NCI-H1694 treated with DMSO at 0.1 percent for 48 hours (cell line): ENCODE data around the gene EPM2A.
"Not testable (repeated sequence)": the region's sequence is repeated elsewhere in the genome, so short reads cannot be mapped to it uniquely, and the experiment has no call there.

Experiments used
- DNase-seq: peaks from one replicate; lab custom pipeline; 2025; lab: John Stamatoyannopoulos, UW

Gene EPM2A

DNA sequence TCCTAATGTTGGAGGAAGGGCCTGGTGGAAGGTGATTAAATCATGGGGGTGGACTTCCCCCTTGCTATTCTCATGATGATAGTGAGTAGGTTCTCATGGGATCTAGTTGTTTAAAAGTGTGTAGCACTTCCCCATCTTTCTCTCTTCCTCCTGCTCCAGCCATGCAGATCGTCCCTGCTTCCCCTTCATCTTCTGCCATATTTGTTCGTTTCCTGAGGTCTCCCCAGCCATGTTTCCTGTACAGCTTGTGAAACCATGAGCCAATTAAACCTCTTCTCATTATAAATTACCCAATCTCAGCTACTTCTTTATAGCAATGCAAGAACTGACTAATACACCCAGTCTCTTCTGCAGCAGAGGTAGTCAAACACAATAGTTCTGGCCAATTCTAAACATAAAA, 5.4 kb downstream of the EPM2A start:
- DNase-seq, result no peak

DNA sequence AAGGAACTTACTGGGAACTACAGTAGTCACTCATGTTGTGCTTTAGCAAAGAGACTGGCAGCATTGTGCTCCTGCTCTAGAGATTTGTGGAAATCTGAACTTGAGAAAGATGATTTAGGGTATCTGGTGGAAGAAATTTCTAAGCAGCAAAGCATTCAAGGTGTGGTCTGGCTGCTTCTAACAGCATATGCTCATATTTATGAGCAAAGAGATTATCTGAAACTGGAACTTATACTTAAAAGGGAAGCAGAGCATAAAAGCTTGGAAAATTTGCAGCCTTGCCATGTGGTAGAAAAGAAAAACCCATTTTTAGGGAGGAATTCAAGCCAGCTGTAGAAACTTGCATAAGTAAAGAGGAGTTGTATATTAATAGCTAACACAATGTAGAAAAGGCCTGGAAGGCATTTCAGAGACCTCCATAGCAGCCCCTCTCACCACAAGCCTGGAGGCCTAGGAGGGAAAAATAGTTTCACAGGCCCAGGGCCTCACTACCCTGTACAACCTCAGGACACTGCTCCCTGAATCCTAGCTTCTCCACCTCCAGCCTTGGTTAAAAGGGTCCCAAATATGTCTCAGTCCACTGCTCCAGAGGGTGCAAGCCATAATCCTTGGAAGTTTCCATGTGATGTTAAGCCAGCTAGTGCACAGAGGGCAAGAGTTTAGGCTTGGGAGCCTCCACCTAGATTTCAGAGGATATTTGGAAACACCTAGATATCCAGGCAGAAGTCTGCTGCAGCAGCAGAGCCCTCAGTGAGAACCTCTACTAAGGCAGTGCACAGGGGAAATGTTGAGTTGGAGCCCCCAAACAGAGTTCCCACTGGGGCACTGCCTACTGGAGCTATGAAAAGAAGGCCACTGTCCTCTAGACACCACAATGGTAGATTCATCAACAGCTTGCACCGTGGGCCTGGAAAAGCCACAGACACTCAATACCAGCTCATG, 6.6 kb downstream of the EPM2A start:
- DNase-seq, result no peak

DNA sequence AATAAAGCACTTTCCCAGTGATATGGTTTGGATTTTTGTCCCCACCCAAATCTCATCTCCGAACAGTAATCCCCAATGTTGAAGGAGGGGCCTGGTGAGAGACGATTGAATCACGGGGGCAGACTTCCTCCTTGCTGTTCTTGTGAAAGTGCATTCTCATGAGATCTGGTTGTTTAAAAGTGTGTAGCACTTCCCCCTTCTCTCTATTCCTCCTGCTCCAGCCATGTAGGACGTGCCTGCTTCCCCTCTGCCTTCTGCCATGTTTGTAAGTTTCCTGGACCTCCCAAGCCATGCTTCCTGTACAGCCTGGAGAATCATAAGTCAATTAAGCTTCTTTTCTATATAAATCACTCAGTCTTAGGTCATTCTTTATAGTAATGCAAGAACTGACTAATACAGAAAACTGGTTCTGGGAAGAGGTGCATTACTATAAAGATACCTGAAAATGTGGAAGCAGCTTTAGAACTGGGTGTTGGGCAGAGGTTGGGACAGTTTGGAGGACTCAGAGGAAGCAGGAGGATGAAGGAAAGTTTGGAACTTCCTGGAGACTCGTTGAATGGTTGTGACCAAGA, 7.4 kb downstream of the EPM2A start:
- DNase-seq, result no peak

DNA sequence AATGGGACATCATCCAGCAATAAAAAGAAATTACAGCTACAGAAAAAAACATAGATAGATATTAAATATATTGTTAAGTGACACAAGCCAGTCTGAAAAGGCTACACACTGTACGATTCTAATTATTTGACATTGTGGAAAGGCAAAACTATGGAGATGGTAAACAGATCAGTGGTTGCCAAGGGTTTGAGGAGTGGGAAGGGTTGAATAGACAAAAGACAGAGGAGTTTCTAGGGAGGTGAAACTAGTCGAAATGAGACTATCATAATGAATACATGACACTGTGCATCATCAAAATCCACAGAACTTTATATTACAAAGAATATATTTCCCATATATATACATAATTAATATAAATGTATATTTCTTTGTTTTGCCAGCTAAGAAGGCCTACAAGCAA, 9.8 kb downstream of the EPM2A start:
- no peak for DNase-seq

DNA sequence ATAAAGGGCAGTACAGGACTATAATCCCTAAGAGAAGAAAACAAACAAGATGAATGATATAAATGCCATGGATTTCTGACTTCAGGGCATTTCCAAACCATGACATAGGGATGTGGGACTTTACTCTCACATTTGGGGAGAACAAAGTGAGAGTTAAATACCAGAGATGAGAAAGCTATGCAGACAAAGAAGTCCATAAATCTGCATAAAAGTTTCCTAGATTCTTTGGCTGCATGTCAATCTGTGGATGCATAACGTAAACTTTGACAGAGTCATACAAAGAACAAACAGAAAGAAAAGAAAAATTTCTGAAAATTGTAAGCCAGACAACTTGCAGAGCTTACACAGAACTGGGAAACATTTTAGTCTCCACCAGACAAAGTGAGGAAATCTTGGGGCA, 11.7 kb downstream of the EPM2A start:
- no peak for DNase-seq

DNA sequence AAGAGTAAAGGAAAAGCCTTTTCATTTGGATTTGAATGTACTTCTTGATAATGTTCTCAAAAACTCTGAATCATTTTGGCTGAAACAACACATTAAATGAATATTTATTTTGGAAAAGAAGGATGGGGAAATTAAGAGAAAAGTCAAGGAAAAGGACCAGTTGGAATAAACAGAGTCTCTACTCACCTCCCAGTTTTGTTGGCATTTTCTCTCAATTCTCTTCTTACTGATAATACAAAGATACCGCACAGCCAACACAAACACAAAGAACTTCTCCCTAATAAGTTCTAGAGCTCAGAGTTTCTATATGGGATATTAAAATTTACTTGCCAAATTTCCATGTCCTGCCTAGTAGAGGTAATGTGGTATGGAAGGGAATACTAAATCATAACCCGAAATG, 13.1 kb downstream of the EPM2A start:
- no peak for DNase-seq

GRCh38 chr6:145721144-145721543, 14.2 kb downstream of the EPM2A start:
- no peak for DNase-seq

GRCh38 chr6:145715426-145715825, 19.9 kb downstream of the EPM2A start:
- DNase-seq, result no peak

GRCh38 chr6:145714731-145715130, 20.6 kb downstream of the EPM2A start:
- no peak for DNase-seq

DNA sequence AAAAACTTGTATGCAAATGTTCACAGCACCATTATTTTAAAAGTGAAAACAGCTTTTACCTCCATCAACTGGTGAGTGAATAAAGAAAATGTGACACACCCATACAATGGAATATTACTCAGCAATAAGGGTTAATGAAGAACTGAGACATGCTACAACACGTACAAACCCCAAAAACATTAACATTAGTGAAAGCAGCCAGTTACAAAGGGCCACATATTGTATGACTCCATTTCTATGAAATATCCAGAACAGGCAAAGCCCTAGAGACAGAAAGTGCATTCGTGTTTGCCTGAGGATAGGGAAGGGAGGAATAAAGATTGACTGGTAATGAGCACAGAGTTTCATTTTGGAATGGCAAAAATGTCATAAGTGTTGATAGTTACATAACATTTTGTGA, 21.5 kb downstream of the EPM2A start:
- no peak for DNase-seq

- DNase-seq, result no peak
Observed at GRCh38 chr6:145711372-145711771, 23.9 kb downstream of the EPM2A start.

- no peak for DNase-seq
Observed at GRCh38 chr6:145707397-145707796, 27.9 kb downstream of the EPM2A start.

DNA sequence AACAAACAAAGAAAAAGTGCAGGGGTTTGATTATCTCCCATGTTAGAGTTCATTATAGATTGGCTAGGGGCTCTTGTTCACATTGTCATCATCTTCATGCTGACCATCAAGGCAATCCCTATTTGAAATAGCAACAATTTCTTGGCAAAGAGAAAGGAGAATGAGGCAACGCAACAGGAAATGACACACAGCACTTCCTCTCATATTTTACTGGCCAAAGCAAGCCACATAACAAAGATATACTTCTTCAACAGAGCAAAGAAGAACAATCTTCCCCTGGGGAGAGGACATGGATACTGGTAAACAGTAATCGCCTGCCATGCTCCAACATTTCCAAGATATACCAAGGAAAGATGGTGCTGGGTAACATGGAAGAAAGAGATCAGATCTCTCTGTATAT, 29.8 kb downstream of the EPM2A start:
- DNase-seq, result no peak

GRCh38 chr6:145704143-145704781, 31.1 kb downstream of the EPM2A start:
- DNase-seq, result peak; percentile 3

DNA sequence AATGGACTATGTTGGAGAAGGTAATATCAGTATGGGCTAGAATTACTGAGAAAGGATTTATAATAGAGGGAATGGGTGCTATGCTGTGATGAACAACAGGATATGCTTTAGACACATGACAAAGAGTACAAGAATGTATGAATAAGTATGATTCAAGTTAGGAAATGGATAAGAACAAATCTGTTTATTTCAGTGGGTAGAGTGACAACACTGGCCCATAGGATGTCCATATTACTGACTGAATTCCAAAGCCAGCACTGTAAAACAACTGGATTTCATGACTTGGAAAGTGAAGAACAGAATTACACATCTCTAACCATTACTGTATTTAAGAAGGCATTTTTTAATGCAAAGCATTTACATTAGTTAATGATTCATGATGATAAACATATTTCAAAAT, 35.9 kb downstream of the EPM2A start:
- no peak for DNase-seq

DNA sequence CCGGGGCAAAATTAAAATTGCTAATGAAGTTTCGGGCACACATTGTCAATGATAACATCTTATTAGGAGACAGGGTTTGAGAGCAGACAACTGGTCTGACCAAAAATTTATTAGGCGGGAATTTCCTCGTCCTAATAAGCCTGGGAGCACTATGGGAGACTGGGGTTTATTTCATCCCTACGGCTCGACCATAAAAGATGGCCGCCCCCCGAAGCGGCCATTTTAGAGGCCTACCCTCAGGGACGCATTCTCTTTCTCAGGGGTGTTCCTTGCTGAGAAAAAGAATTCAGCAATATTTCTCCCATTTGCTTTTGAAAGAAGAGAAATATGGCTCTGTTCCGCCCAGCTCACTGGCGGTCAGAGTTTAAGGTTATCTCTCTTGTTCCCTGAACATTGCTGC, 37.9 kb downstream of the EPM2A start:
- not testable (repeated sequence) for DNase-seq

DNA sequence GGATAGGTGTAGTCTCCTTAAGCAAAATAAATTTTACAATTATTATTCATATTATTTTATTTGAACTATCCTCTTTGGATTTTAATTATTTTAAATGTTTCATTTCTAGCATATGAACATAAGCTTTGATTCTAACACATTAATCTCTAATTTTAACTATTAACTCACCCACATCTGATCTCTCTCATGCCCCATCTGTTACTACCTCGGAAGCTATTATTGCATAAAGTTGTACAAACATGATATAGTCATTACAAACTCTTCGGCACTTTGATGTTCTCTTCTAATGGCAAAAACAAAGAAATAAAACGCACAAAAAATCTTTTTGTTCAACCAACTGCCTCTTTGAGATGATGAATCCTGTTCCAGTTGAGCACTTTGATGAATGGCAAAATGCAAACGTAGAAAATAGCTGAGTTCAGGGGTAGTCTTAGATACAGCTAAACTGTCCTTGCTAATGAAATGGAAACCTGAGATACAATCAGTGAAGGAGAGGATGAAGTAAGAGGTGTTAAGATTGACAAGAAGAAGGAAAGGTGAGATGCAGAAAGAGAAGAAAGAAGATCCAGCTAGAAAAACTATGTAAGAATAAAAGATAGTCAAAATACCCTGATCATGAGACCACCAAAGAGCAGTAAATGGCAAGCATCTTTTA, 41.1 kb downstream of the EPM2A start:
- DNase-seq, result no peak

DNA sequence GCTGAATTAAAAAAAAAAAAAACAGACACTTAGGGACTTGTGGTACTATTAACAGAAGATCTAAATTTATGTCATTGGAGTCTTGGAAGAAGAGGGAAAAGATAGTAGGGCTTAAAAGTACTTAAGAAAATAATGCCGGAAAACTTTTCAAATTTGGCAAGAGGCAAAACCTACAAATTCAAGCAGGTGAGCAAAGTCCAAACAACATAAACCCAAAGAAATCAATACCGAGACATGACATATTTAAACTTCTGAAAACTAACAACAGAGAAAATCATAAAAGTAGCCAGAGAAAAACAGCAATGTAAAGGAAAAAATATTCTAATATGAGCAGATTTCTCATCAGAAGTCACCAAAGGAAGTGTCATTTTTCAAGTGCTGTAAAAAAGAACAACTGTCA, 44.4 kb downstream of the EPM2A start:
- DNase-seq, result no peak

- no peak for DNase-seq
Observed at GRCh38 chr6:145689529-145689928, 45.8 kb downstream of the EPM2A start.

DNA sequence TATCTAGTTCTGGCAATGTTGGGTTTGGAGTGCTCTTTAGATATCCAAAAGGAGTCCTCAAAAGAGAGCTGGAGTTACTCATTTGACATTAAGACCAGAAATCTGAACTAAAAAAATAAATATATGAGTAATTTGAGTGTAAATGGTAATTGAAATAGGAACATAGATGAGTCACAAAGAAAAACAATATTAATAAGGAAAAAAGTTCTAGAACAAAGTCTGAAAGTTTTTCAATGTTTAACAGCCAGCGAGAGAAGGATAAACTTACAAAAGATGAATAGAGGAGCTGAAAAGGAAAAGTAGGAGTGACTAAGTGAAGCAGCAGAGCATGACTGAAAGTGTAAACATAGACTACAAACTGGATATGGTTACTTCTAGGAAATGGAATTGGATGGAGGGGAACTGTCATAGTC, 46.8 kb downstream of the EPM2A start:
- DNase-seq, result no peak

DNA sequence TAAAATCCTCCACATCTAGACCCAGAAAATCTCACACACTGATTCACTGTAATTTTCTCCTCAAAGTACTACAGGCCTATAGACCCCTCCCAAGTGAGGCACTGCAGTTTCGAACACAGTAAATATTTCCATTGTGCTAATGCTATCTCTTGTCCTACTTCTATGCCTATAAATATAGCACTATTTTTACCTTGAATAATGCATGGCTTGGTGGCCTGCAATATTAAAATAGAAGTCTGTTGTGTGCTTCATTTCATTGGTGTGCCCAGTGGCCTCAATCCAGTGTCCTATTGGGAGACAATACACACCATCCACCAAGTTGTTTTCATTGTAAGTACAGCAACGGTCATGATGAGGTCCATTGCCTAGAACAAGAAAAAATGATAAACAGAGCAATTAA, 49.4 kb downstream of the EPM2A start:
- no peak for DNase-seq

- DNase-seq, result no peak
Observed at GRCh38 chr6:145681965-145682364, 53.4 kb downstream of the EPM2A start.

GRCh38 chr6:145673504-145673903, 61.8 kb downstream of the EPM2A start:
- no peak for DNase-seq
